HFFc6 (cell line): Measurements from ENCODE around the gene SRGAP3. TPM values are rescaled to one million over a fixed set of nuclear protein-coding genes. Genes with fewer than 3 reads are reported as not detected.
"Not testable (repeated sequence)": the region's sequence is repeated elsewhere in the genome, so short reads cannot be mapped to it uniquely, and the experiment has no call there.

Experiments
- DNase-seq: peaks from one replicate; pipeline ENCODE4 v3.0.0-alpha.2; 2018
- H3K27ac Mint-ChIP-seq: 2 replicates; pipeline ENCODE4 v1.8.0; 2020; ENCODE audit warnings: mild to moderate bottlenecking, mixed read lengths
- H3K27me3 Mint-ChIP-seq: 2 replicates; pipeline ENCODE4 v1.8.0; 2021; ENCODE audit warnings: mild to moderate bottlenecking, moderate library complexity, mixed read lengths; ENCODE audit not compliant: insufficient read depth
- H3K36me3 Mint-ChIP-seq: 2 replicates; pipeline ENCODE4 v1.8.0; 2021; ENCODE audit warnings: low read depth, mixed read lengths
- H3K4me1 Mint-ChIP-seq: 2 replicates; pipeline ENCODE4 v1.8.0; 2020; ENCODE audit warnings: low read depth, mixed read lengths
- H3K4me3 Mint-ChIP-seq: 2 replicates; pipeline ENCODE4 v1.8.0; 2020; ENCODE audit warnings: mild to moderate bottlenecking, moderate library complexity, mixed read lengths
- H3K9me3 Mint-ChIP-seq: 2 replicates; pipeline ENCODE4 v1.8.0; 2020; ENCODE audit warnings: mild to moderate bottlenecking, mixed read lengths
- CTCF ChIP-seq: fragments of 200-600 bp; sonication (generic); IDR thresholded peaks from 2 replicates; pipeline ENCODE4 v1.5.0; 2021; ENCODE audit warnings: antibody characterized with exemption, mild to moderate bottlenecking
- total RNA-seq, 6 experiments: library from RNA; stranded (reverse); fragmentation: NEBNext Ultra II Directional; extraction: Animal tissue kit (Norgen Biotek cat#: 25700); gene quantifications; 2 replicates in 1 of 6; 3 replicates in 5 of 6; pipeline ENCODE4 v1.2.3, GENCODE V29; 2021

Gene SRGAP3
- total RNA-seq, 6 experiments from 2014 or later = 0.23 to 0.92 (median 0.77) TPM

GRCh38 chr3:9292516-9292915 is 43.1 kb upstream of the SRGAP3 start:
- H3K4me1 Mint-ChIP-seq = no peaks in the 10 kb centered on the region
- H3K9me3 Mint-ChIP-seq = no peaks in the 10 kb centered on the region

GRCh38 chr3:9291821-9292410 is 42.5 kb upstream of the SRGAP3 start:
- peaks cover 12% of the 10 kb centered on the region for H3K27me3 Mint-ChIP-seq
- DNase-seq = no peak
- H3K27ac Mint-ChIP-seq = no peak overlapping the region
- no peak for TF ChIP-seq CTCF
- H3K4me1 Mint-ChIP-seq = no peaks in the 10 kb centered on the region
- H3K36me3 Mint-ChIP-seq = no peaks in the 10 kb centered on the region
- H3K9me3 Mint-ChIP-seq = no peaks in the 10 kb centered on the region
- no peak overlapping the region for H3K4me3 Mint-ChIP-seq

More at GRCh38 chr3:9292516-9292915, 43.1 kb upstream of the SRGAP3 start:
- no peak overlapping the region for H3K4me3 Mint-ChIP-seq
- no peak overlapping the region for H3K27ac Mint-ChIP-seq
- no peak for TF ChIP-seq CTCF
- DNase-seq = no peak
- peaks cover 10% of the 10 kb centered on the region for H3K27me3 Mint-ChIP-seq
- H3K36me3 Mint-ChIP-seq = no peaks in the 10 kb centered on the region

- peaks cover 18% of the 10 kb centered on the region for H3K27me3 Mint-ChIP-seq
- DNase-seq = no peak
- TF ChIP-seq CTCF = no peak
- no peak overlapping the region for H3K4me3 Mint-ChIP-seq
- no peaks in the 10 kb centered on the region for H3K4me1 Mint-ChIP-seq
- H3K27ac Mint-ChIP-seq = no peak overlapping the region
- no peaks in the 10 kb centered on the region for H3K9me3 Mint-ChIP-seq
- no peaks in the 10 kb centered on the region for H3K36me3 Mint-ChIP-seq
Measured at GRCh38 chr3:9290566-9290965, 41.1 kb upstream of the SRGAP3 start.

- H3K9me3 Mint-ChIP-seq, H3K4me3 Mint-ChIP-seq, H3K36me3 Mint-ChIP-seq, H3K27ac Mint-ChIP-seq, DNase-seq, H3K4me1 Mint-ChIP-seq: not testable (repeated sequence)
- H3K27me3 Mint-ChIP-seq = peaks cover 23% of the 10 kb centered on the region
Measured at GRCh38 chr3:9281533-9281932, 32.1 kb upstream of the SRGAP3 start.

- Mint-ChIP-seq H3K4me3 (no peak overlapping the region), H3K9me3 (no peaks in the 10 kb centered on the region), H3K27ac (no peak overlapping the region), H3K4me1 (no peaks in the 10 kb centered on the region), H3K27me3 (peaks cover 20% of the 10 kb centered on the region), H3K36me3 (no peaks in the 10 kb centered on the region)
- DNase-seq = no peak
- no peak for TF ChIP-seq CTCF
Measured at GRCh38 chr3:9280451-9281219, 31.2 kb upstream of the SRGAP3 start.

- peaks cover 17% of the 10 kb centered on the region for H3K27me3 Mint-ChIP-seq
- no peak for TF ChIP-seq CTCF
- no peak overlapping the region for H3K4me3 Mint-ChIP-seq
- no peak overlapping the region for H3K27ac Mint-ChIP-seq
- peaks cover 4% of the 10 kb centered on the region; the same call in 1 of the 2 replicates for H3K36me3 Mint-ChIP-seq
- no peak for DNase-seq
- no peaks in the 10 kb centered on the region for H3K4me1 Mint-ChIP-seq
- peaks cover 4% of the 10 kb centered on the region for H3K9me3 Mint-ChIP-seq
Measured at GRCh38 chr3:9279966-9280365, 30.5 kb upstream of the SRGAP3 start.
